Uterus (tissue), 4 donors: Measurements from ENCODE around the gene CAAP1. TPM values are rescaled to one million over a fixed set of nuclear protein-coding genes. Genes with fewer than 3 reads are reported as not detected.
"Not testable (repeated sequence)": the region's sequence is repeated elsewhere in the genome, so short reads cannot be mapped to it uniquely, and the experiment has no call there.

ENCODE experiments used
- DNase-seq, 2 donors: peaks; one replicate each; pipeline ENCODE4 v3.0.0-alpha.2; 2019 to 2020
- H3K27ac ChIP-seq, 2 donors: fragments of 200-600 bp; sonication (generic); 1 replicate in 1 of 2; 2 replicates in 1 of 2; pipeline ENCODE4 v1.5.1; 2016 to 2018
- H3K27me3 ChIP-seq, 2 donors: fragments of 200-600 bp; sonication (generic); one replicate each; pipeline ENCODE4 v1.5.1; 2018 to 2019; ENCODE audit warnings: control low read depth in 1 of 2
- H3K36me3 ChIP-seq, 2 donors: fragments of 200-600 bp; sonication (generic); one replicate each; pipeline ENCODE4 v1.5.1; 2019; ENCODE audit warnings: control low read depth in 1 of 2
- H3K4me1 ChIP-seq, 2 donors: fragments of 200-600 bp; sonication (generic); one replicate each; pipeline ENCODE4 v1.5.1; 2018 to 2019; ENCODE audit warnings: control low read depth in 1 of 2
- H3K4me3 ChIP-seq, 2 donors: fragments of 200-600 bp; sonication (generic); 1 replicate in 1 of 2; 2 replicates in 1 of 2; pipeline ENCODE4 v1.5.1; 2018 to 2019; ENCODE audit warnings: mild to moderate bottlenecking in 1 of 2
- H3K9me3 ChIP-seq, 2 donors: fragments of 200-600 bp; sonication (generic); one replicate each; pipeline ENCODE4 v1.5.1; 2019; ENCODE audit warnings: control low read depth in 1 of 2
- POLR2A ChIP-seq, 2 donors: fragments of 450-650 bp; IDR thresholded peaks; one replicate each; pipeline ENCODE4 v1.6.1; 2016; ENCODE audit warnings: antibody characterized with exemption in 2 of 2, mild to moderate bottlenecking in 1 of 2, moderate library complexity in 1 of 2
- intact Hi-C: fragments of 100-400 bp; cut with DNase I; formaldehyde crosslinking; loops from one replicate; pipeline ENCODE4 v1.15.1; 2023; ENCODE audit warnings: low total_unique reads
- total RNA-seq, 4 donors: library from RNA; depleted of rRNA in 3 of 4; stranded (reverse); fragments of >200 nt in 3 of 4; gene quantifications; one replicate each; pipeline versions ENCODE4 v1.1.0 to v1.2.4, GENCODE V29; 2014 to 2023
- TF ChIP-seq, protein P1 (sequence below), 4 experiments: fragments of 200-600 bp in 2 of 4; fragments of 450-650 bp in 2 of 4; sonication (generic) in 2 of 4; IDR thresholded peaks; one replicate each; pipeline ENCODE4 v1.5.1; 2016 to 2019; ENCODE audit warnings: antibody characterized with exemption in 4 of 4, mild to moderate bottlenecking in 2 of 4, moderate library complexity in 1 of 4
- donor health status: DM: yes; HTN: yes; CAD: no.

The CAAP1 gene
- total RNA-seq, 4 donors from 2014 or later: 1.3 to 34.0 (median 12.3) TPM

DNA sequence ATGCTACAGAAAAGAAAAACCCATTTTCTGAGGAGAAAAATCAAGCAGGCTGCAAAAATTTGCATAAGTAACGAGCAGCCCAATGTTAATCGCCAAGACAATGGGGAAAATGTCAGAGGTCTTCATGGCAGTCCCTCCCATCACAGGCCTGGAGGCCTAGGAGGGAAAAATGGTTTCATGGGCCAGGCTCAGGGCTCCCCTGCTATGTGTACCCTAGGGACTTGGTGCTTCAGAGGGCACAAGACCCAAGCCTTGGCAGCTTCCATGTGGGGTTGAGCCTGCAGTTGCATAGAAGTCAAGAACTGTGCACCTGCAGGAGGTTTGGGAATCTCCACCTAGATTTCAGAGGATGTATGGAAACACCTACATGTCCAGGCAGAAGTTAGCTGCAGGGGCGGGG is 10.4 kb downstream of the CAAP1 start:
- no peaks in the 10 kb centered on the region for H3K27me3 ChIP-seq
- H3K4me1 ChIP-seq: no peaks in the 10 kb centered on the region
- H3K27ac ChIP-seq: no peak overlapping the region
- no peak overlapping the region for H3K4me3 ChIP-seq
- no peaks in the 10 kb centered on the region for H3K9me3 ChIP-seq
- no peak for TF ChIP-seq POLR2A (IDR thresholded peaks at IDR 0.05)
- TF ChIP-seq, protein P1, sequence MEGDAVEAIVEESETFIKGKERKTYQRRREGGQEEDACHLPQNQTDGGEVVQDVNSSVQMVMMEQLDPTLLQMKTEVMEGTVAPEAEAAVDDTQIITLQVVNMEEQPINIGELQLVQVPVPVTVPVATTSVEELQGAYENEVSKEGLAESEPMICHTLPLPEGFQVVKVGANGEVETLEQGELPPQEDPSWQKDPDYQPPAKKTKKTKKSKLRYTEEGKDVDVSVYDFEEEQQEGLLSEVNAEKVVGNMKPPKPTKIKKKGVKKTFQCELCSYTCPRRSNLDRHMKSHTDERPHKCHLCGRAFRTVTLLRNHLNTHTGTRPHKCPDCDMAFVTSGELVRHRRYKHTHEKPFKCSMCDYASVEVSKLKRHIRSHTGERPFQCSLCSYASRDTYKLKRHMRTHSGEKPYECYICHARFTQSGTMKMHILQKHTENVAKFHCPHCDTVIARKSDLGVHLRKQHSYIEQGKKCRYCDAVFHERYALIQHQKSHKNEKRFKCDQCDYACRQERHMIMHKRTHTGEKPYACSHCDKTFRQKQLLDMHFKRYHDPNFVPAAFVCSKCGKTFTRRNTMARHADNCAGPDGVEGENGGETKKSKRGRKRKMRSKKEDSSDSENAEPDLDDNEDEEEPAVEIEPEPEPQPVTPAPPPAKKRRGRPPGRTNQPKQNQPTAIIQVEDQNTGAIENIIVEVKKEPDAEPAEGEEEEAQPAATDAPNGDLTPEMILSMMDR (IDR thresholded peaks at IDR 0.05): no peak
- intact Hi-C loops: no loop called here
- no peak for DNase-seq
- no peaks in the 10 kb centered on the region for H3K36me3 ChIP-seq

- Histone ChIP-seq H3K9me3 (no peaks in the 10 kb centered on the region), H3K27me3 (no peaks in the 10 kb centered on the region), H3K4me1 (no peaks in the 10 kb centered on the region), H3K36me3 (no peaks in the 10 kb centered on the region), H3K4me3 (no peak overlapping the region), H3K27ac (no peak overlapping the region)
- DNase-seq: no peak
- TF ChIP-seq, protein P1 (IDR thresholded peaks at IDR 0.05): no peak
- no peak for TF ChIP-seq POLR2A (IDR thresholded peaks at IDR 0.05)
- intact Hi-C loops: no loop called here
Observed at GRCh38 chr9:26880262-26880661, 12.3 kb downstream of the CAAP1 start.

- H3K4me1 ChIP-seq, H3K36me3 ChIP-seq, DNase-seq, H3K27ac ChIP-seq, intact Hi-C loops, H3K27me3 ChIP-seq, H3K4me3 ChIP-seq, H3K9me3 ChIP-seq: not testable (repeated sequence)
Observed at GRCh38 chr9:26875155-26875554, 17.4 kb downstream of the CAAP1 start.

GRCh38 chr9:26870292-26870691 is 22.3 kb downstream of the CAAP1 start:
- H3K36me3 ChIP-seq: no peaks in the 10 kb centered on the region
- TF ChIP-seq POLR2A (IDR thresholded peaks at IDR 0.05): no peak
- TF ChIP-seq, protein P1 (IDR thresholded peaks at IDR 0.05): no peak
- intact Hi-C loops: no loop called here

GRCh38 chr9:26863074-26863473 is 29.5 kb downstream of the CAAP1 start:
- TF ChIP-seq POLR2A (IDR thresholded peaks at IDR 0.05): no peak
- TF ChIP-seq, protein P1 (IDR thresholded peaks at IDR 0.05): peak in 3 of 4 experiments; percentile 16 to 38 (median 37)
- H3K27ac ChIP-seq: no peak overlapping the region
- H3K27me3 ChIP-seq: no peaks in the 10 kb centered on the region
- intact Hi-C loops: no loop called here
- H3K36me3 ChIP-seq: no peaks in the 10 kb centered on the region
- no peak for DNase-seq
- no peaks in the 10 kb centered on the region for H3K4me1 ChIP-seq
- no peak overlapping the region for H3K4me3 ChIP-seq
- H3K9me3 ChIP-seq: no peaks in the 10 kb centered on the region

More at GRCh38 chr9:26870292-26870691, 22.3 kb downstream of the CAAP1 start:
- H3K27me3 ChIP-seq: no peaks in the 10 kb centered on the region
- no peak overlapping the region for H3K4me3 ChIP-seq
- no peak overlapping the region for H3K27ac ChIP-seq
- no peaks in the 10 kb centered on the region for H3K9me3 ChIP-seq
- no peaks in the 10 kb centered on the region for H3K4me1 ChIP-seq
- no peak for DNase-seq

GRCh38 chr9:26856413-26857032 is 36.1 kb downstream of the CAAP1 start:
- no peaks in the 10 kb centered on the region for H3K36me3 ChIP-seq
- DNase-seq: peak in 1 of 2 donors; percentile 21

More at GRCh38 chr9:26856413-26857032, 36.1 kb downstream of the CAAP1 start:
- Histone ChIP-seq H3K9me3 (no peaks in the 10 kb centered on the region), H3K27me3 (no peaks in the 10 kb centered on the region), H3K27ac (no peak overlapping the region), H3K4me1 (no peaks in the 10 kb centered on the region), H3K4me3 (no peak overlapping the region)
- TF ChIP-seq, protein P1 (IDR thresholded peaks at IDR 0.05): peak; percentile 31 to 52 (median 39)
- TF ChIP-seq POLR2A (IDR thresholded peaks at IDR 0.05): no peak
- intact Hi-C loops: no loop called here
